PC-9 (cell line): ENCODE measurements around the gene WFDC5. TPM values are rescaled to one million over a fixed set of nuclear protein-coding genes. Genes with fewer than 3 reads are reported as not detected.
A peak's percentile ranks its signal among the peaks of the same experiment; 100 is the strongest.

Experiments used
- BruUV-seq: library from RNA; stranded (reverse); fragments of 400-500 nt; replicated peaks from 2 replicates; lab custom pipeline; 2021; lab: Mats Ljungman, UMichigan
- CTCF ChIA-PET: fragments of 300-600 bp; sonication (Branson Sonifier 250); formaldehyde crosslinking; loops from one replicate; lab custom pipeline; 2022; ENCODE audit warnings: antibody characterized with exemption; lab: Charles Lee
- POLR2A ChIA-PET: fragments of 300-600 bp; sonication (Branson Sonifier 250); formaldehyde crosslinking; loops from one replicate; lab custom pipeline; 2022; ENCODE audit warnings: antibody characterized with exemption; ENCODE audit not compliant: unreplicated experiment; lab: Charles Lee
- DNase-seq, 2 experiments: peaks; one replicate each; pipeline versions ENCODE4 v3.0.0 to v3.0.0-alpha.2; 2015 to 2022; ENCODE audit warnings: mixed read lengths in 1 of 2
- H2AFZ ChIP-seq: fragments of 200-600 bp; sonication (generic); 2 replicates; pipeline ENCODE4 v1.8.1; 2017; ENCODE audit warnings: antibody characterized with exemption
- H3F3A ChIP-seq: fragments of 200-600 bp; sonication (generic); 2 replicates; pipeline ENCODE4 v1.8.1; 2017; ENCODE audit warnings: antibody characterized with exemption, mild to moderate bottlenecking, low read depth; ENCODE audit not compliant: insufficient read depth
- H3K27ac ChIP-seq: fragments of 200-600 bp; sonication (generic); 2 replicates; pipeline ENCODE4 v1.6.1; 2016; ENCODE audit warnings: mixed run types
- H3K27me3 ChIP-seq: fragments of 200-600 bp; sonication (generic); 2 replicates; pipeline ENCODE4 v1.6.1; 2016; ENCODE audit warnings: low read depth, mixed run types; ENCODE audit not compliant: insufficient read depth
- H3K36me3 ChIP-seq: fragments of 200-600 bp; sonication (generic); 2 replicates; pipeline ENCODE4 v1.6.1; 2016; ENCODE audit warnings: low read depth, mixed run types
- H3K4me1 ChIP-seq: fragments of 200-600 bp; sonication (generic); replicated peaks from 2 replicates; pipeline ENCODE4 v1.6.1; 2016; ENCODE audit warnings: mixed run types; ENCODE audit not compliant: insufficient read depth
- H3K4me2 ChIP-seq: fragments of 200-600 bp; sonication (generic); 2 replicates; pipeline ENCODE4 v1.6.1; 2017; ENCODE audit warnings: mixed run types
- H3K4me3 ChIP-seq: fragments of 200-600 bp; sonication (generic); 2 replicates; pipeline ENCODE4 v1.6.1; 2016; ENCODE audit warnings: mixed run types
- H3K79me2 ChIP-seq: fragments of 200-600 bp; sonication (generic); 2 replicates; pipeline ENCODE4 v1.6.1; 2017; ENCODE audit warnings: low read depth, mixed run types
- H3K9me2 ChIP-seq: fragments of 200-600 bp; sonication (generic); 2 replicates; pipeline ENCODE4 v1.8.1; 2017; ENCODE audit warnings: mild to moderate bottlenecking; ENCODE audit not compliant: insufficient read depth
- H3K9me3 ChIP-seq: fragments of 200-600 bp; sonication (generic); 2 replicates; pipeline ENCODE4 v1.8.1; 2016; ENCODE audit warnings: low read depth; ENCODE audit not compliant: insufficient read depth
- H4K20me1 ChIP-seq: fragments of 200-600 bp; sonication (generic); 2 replicates; pipeline ENCODE4 v1.8.1; 2017; ENCODE audit not compliant: insufficient read depth
- CTCF ChIP-seq: fragments of 200-600 bp; sonication (generic); conservative IDR thresholded peaks from 2 replicates; pipeline ENCODE4 v1.6.1; 2017; ENCODE audit warnings: mixed run types, antibody characterized with exemption, mild to moderate bottlenecking, moderate library complexity
- EZH2 ChIP-seq: fragments of 200-600 bp; sonication (generic); IDR thresholded peaks from 2 replicates; pipeline ENCODE4 v1.8.0; 2017; ENCODE audit warnings: antibody characterized with exemption, low read depth
- intact Hi-C: fragments of 100-400 bp; cut with micrococcal nuclease; formaldehyde crosslinking; loops from one replicate; pipeline ENCODE4 v1.10.0; 2022; ENCODE audit not compliant: unreplicated experiment
- total RNA-seq: library from RNA; stranded (reverse); gene quantifications from 2 replicates; pipeline ENCODE4 v1.2.3, GENCODE V29; 2021

WFDC5 gene
- total RNA-seq, 1 experiment from 2014 or later = not detected

- intact Hi-C loops = no loop called here
- Histone ChIP-seq H3K9me2 (no peaks in the 10 kb centered on the region), H3F3A (peaks cover 6% of the 10 kb centered on the region; the same call in 1 of the 2 replicates), H4K20me1 (no peaks in the 10 kb centered on the region), H2AFZ (no peak overlapping the region), H3K4me3 (no peak overlapping the region), H3K4me2 (no peak overlapping the region), H3K36me3 (no peaks in the 10 kb centered on the region), H3K9me3 (no peaks in the 10 kb centered on the region), H3K27ac (no peak overlapping the region), H3K27me3 (no peaks in the 10 kb centered on the region), H3K79me2 (no peaks in the 10 kb centered on the region), H3K4me1 (peaks cover 8% of the 10 kb centered on the region; the same call in 1 of the 2 replicates)
- no peak for TF ChIP-seq CTCF
- TF ChIP-seq EZH2 = no peak
- ChIA-PET CTCF (interaction anchor here (0.8 to 1.9 kb wide), 4 partner anchors 11 to 188 kb away, joined by 3 to 7 read pairs (median 6); no protein-coding TSS in a partner anchor), POLR2A (interaction anchor here (0.5 to 0.6 kb wide), 3 partner anchors 188 to 302 kb away, joined by 3 to 6 read pairs (median 4); no protein-coding TSS in a partner anchor)
- DNase-seq = peak in 1 of 2 experiments; percentile 26
- BruUV-seq = no TSS peak
Measured at GRCh38 chr20:45105317-45105716, 9.7 kb downstream of the WFDC5 start.

GRCh38 chr20:45104786-45105185, 10.2 kb downstream of the WFDC5 start:
- H3K4me1 ChIP-seq = peaks cover 8% of the 10 kb centered on the region; the same call in 1 of the 2 replicates
- no peaks in the 10 kb centered on the region for H4K20me1 ChIP-seq
- intact Hi-C loops = no loop called here
- H3K9me2 ChIP-seq = no peaks in the 10 kb centered on the region
- H3K4me2 ChIP-seq = no peak overlapping the region
- BruUV-seq = no TSS peak
- POLR2A ChIA-PET = interaction anchor here (0.5 to 0.6 kb wide), 3 partner anchors 92 to 303 kb away, joined by 3 to 22 read pairs (median 6); no protein-coding TSS in a partner anchor
- peak; percentile 70 to 71 for DNase-seq
- H3K9me3 ChIP-seq = no peaks in the 10 kb centered on the region
- H3K27ac ChIP-seq = no peak overlapping the region
- peaks cover 6% of the 10 kb centered on the region; the same call in 1 of the 2 replicates for H3F3A ChIP-seq
- no peak for TF ChIP-seq EZH2
- no peak for TF ChIP-seq CTCF
- no peak overlapping the region for H3K4me3 ChIP-seq
- no peaks in the 10 kb centered on the region for H3K79me2 ChIP-seq
- H3K36me3 ChIP-seq = no peaks in the 10 kb centered on the region
- CTCF ChIA-PET = interaction anchor here (0.7 to 1.9 kb wide), 5 partner anchors 8 to 189 kb away, joined by 3 to 7 read pairs (median 3); no protein-coding TSS in a partner anchor
- no peak overlapping the region for H2AFZ ChIP-seq
- H3K27me3 ChIP-seq = no peaks in the 10 kb centered on the region

- H3K36me3 ChIP-seq = no peaks in the 10 kb centered on the region
- no TSS peak for BruUV-seq
- no peak for DNase-seq
- H3F3A ChIP-seq = peaks cover 6% of the 10 kb centered on the region; the same call in 1 of the 2 replicates
- H3K27ac ChIP-seq = no peak overlapping the region
- ChIA-PET POLR2A (no interaction called here), CTCF (no interaction called here)
- peaks cover 8% of the 10 kb centered on the region; the same call in 1 of the 2 replicates for H3K4me1 ChIP-seq
- H2AFZ ChIP-seq = no peak overlapping the region
- no peaks in the 10 kb centered on the region for H3K27me3 ChIP-seq
- intact Hi-C loops = no loop called here
- H3K4me2 ChIP-seq = no peak overlapping the region
- no peaks in the 10 kb centered on the region for H3K9me2 ChIP-seq
- no peak for TF ChIP-seq EZH2
- no peak for TF ChIP-seq CTCF
- H3K79me2 ChIP-seq = no peaks in the 10 kb centered on the region
- no peaks in the 10 kb centered on the region for H4K20me1 ChIP-seq
- H3K9me3 ChIP-seq = no peaks in the 10 kb centered on the region
- H3K4me3 ChIP-seq = no peak overlapping the region
Measured at GRCh38 chr20:45103072-45103471, 11.9 kb downstream of the WFDC5 start.
